NT2/D1 (cell line): ENCODE results near the gene TTC19.
"Not testable (repeated sequence)": the region's sequence is repeated elsewhere in the genome, so short reads cannot be mapped to it uniquely, and the experiment has no call there.

Experiments
- DNase-seq: peaks from one replicate; pipeline ENCODE4 v3.0.0-alpha.2; 2011; ENCODE audit warnings: low read depth, low spot score
- H3K27me3 ChIP-seq: 2 replicates; pipeline ENCODE4 v1.6.0; 2011; ENCODE audit warnings: mild to moderate bottlenecking; ENCODE audit not compliant: insufficient read length, insufficient read depth
- H3K36me3 ChIP-seq: 2 replicates; pipeline ENCODE4 v1.6.1; 2011; ENCODE audit warnings: mild to moderate bottlenecking, low read length, mixed read lengths; ENCODE audit not compliant: insufficient read depth, insufficient read length
- H3K4me1 ChIP-seq: 2 replicates; pipeline ENCODE4 v1.5.1; 2011; ENCODE audit not compliant: insufficient read depth, insufficient read length
- H3K4me3 ChIP-seq: 2 replicates; pipeline ENCODE4 v1.5.1; 2011; ENCODE audit warnings: low read depth; ENCODE audit not compliant: insufficient read length
- H3K9ac ChIP-seq: 2 replicates; pipeline ENCODE4 v1.6.0; 2011; ENCODE audit warnings: low read depth; ENCODE audit not compliant: insufficient read length
- H3K9me3 ChIP-seq: 2 replicates; pipeline ENCODE4 v1.5.1; 2011; ENCODE audit warnings: mild to moderate bottlenecking, low read length; ENCODE audit not compliant: insufficient read depth
- SUZ12 ChIP-seq: IDR thresholded peaks from 2 replicates; pipeline ENCODE4 v1.6.1; 2011; ENCODE audit not compliant: insufficient read length, insufficient read depth; ENCODE audit errors: extremely low read depth
- YY1 ChIP-seq: IDR thresholded peaks from 2 replicates; pipeline ENCODE4 v1.6.1; 2011; ENCODE audit not compliant: insufficient read length, insufficient read depth
- ZNF274 ChIP-seq: IDR thresholded peaks from 2 replicates; pipeline ENCODE4 v1.6.1; 2011; ENCODE audit warnings: mild to moderate bottlenecking, low read depth, low read length

The TTC19 gene

DNA sequence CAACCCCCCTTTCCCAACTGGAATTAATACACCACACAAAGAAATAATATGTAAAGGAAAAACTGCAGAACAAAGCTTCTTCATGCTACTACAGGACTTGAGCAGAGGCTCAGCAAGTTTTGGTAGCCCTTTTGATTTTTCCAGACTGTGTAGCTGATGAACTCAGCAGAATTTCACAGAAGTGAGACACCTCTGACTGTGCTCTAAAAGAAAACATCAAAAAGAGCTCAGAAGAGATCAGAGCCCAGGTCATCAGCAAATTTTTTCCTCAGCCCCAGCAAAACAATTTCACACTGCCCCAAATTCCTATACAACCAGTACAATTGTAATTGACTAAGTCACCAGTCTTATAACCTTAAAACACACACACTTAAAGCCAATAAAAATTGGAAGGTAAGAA is 38.0 kb downstream of the TTC19 start:
- TF ChIP-seq ZNF274 (no peak), SUZ12 (no peak), YY1 (no peak)
- no peaks in the 10 kb centered on the region for H3K9me3 ChIP-seq
- H3K4me1 ChIP-seq, result no peaks in the 10 kb centered on the region
- H3K27me3 ChIP-seq, result no peaks in the 10 kb centered on the region
- peaks cover 39% of the 10 kb centered on the region for H3K36me3 ChIP-seq
- H3K4me3 ChIP-seq, result no peak overlapping the region
- no peak overlapping the region for H3K9ac ChIP-seq
- no peak for DNase-seq

DNA sequence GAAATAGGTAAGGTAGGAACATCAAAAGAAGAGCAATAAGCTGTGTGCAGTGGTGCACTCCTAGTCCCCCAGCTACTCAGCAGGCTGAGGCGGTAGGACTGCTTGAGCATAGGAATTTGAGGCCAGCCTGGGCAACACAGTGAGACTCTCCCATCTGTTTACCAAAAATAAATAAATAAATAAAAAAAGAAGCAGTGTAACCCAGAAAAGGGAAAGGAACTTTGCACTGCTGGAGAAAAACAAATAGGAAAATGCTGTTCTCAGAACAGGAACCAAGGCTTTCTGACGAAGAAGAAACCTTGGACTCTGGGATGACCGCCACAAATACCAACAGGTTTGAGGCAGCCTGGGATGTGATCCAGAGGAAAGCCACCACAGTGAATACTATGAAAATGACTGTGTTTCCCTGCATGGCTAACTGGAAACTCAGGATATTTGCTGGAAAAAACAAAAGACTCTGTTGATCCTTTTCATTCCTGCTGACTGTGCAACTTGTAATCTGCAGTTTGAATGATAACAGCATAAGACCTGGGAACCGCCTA is 41.2 kb downstream of the TTC19 start:
- Histone ChIP-seq H3K36me3 (peaks cover 30% of the 10 kb centered on the region), H3K4me1 (peaks cover 6% of the 10 kb centered on the region), H3K4me3 (no peak overlapping the region), H3K9ac (no peak overlapping the region), H3K9me3 (no peaks in the 10 kb centered on the region), H3K27me3 (no peaks in the 10 kb centered on the region)
- DNase-seq, result no peak
- TF ChIP-seq YY1 (no peak), ZNF274 (no peak), SUZ12 (no peak)

DNA sequence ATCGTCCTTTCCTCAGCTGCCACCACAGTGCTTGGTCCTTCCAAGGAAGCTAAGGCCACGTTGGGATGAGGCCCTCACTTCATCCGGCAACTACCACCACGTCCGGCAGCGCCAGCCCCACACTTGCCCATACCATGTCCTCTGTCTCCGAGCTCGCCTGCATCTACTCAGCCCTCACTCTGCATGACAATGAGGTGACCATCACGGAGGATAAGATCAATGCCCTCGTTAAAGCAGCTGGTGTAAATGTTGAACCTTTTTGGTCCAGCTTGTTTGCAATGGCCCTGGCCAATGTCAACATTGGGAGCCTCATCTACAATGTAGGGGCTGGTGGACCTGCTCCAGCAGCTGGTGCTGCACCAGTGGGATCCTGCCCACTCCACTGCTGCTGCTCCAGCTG is 44.9 kb downstream of the TTC19 start:
- Histone ChIP-seq H3K4me3 (no peak overlapping the region), H3K4me1 (peaks cover 6% of the 10 kb centered on the region), H3K9me3 (no peaks in the 10 kb centered on the region), H3K9ac (no peak overlapping the region), H3K36me3 (peaks cover 38% of the 10 kb centered on the region), H3K27me3 (no peaks in the 10 kb centered on the region)
- TF ChIP-seq SUZ12, result no peak
- TF ChIP-seq ZNF274, result no peak
- TF ChIP-seq YY1, result no peak
- DNase-seq, result no peak

DNA sequence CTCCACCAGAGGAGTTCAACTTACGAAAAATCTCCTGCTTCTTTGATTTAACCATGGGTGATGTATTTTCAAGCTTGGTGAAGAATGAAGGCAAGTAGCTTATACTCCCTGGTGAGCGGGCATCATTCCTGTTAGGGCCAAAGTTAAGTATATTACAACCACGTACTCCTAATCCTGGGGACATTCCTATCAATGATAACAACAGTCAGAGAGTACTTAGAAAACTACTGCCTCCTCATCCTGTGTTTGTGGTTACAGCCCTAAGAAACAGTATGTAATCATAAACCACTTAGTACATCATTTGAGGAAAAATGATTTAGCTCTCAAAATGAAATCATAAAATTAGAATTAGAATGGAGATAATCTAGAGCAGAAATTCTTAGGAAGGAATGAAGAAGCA is 47.3 kb downstream of the TTC19 start:
- Histone ChIP-seq H3K27me3 (no peaks in the 10 kb centered on the region), H3K9me3 (no peaks in the 10 kb centered on the region), H3K9ac (no peak overlapping the region), H3K4me1 (peaks cover 6% of the 10 kb centered on the region), H3K4me3 (no peak overlapping the region), H3K36me3 (peaks cover 41% of the 10 kb centered on the region)
- TF ChIP-seq ZNF274 (no peak), SUZ12 (no peak), YY1 (no peak)
- no peak for DNase-seq

DNA sequence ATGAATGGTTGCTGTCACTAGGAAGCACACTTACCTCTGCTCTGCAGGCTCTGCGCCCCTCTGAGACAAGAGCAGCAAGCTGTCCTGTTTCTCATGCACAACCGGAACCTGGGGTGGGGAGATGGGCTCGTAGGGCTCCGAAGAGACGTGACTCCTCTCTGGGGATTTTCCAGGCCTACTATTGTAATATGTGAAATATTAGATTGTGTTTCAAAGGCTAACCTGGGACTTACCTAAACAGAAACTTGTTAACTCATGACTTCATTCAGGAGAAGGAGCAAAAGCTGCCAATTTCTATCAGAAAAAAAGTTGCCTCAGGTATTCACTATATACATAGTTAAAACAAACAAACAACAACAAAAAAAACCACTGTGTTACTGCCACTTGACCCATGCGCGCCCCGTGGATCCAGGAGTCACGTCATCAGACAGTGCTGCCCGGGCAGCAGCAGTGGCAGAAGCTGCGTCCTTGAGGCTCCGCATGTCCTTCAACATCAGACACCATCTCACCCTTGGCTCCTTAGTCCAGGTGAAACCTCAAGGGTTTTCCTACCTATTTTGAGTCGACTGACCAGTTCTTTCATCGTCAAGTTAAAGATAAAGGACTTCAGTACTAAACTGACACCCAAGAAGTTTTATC is 49.3 kb downstream of the TTC19 start:
- no peaks in the 10 kb centered on the region for H3K27me3 ChIP-seq
- H3K4me1 ChIP-seq, result peaks cover 6% of the 10 kb centered on the region
- no peaks in the 10 kb centered on the region for H3K9me3 ChIP-seq
- no peak overlapping the region for H3K9ac ChIP-seq
- H3K4me3 ChIP-seq, result no peak overlapping the region
- DNase-seq, result no peak
- no peak for TF ChIP-seq YY1
- no peak for TF ChIP-seq ZNF274
- TF ChIP-seq SUZ12, result no peak
- H3K36me3 ChIP-seq, result peaks cover 41% of the 10 kb centered on the region

DNA sequence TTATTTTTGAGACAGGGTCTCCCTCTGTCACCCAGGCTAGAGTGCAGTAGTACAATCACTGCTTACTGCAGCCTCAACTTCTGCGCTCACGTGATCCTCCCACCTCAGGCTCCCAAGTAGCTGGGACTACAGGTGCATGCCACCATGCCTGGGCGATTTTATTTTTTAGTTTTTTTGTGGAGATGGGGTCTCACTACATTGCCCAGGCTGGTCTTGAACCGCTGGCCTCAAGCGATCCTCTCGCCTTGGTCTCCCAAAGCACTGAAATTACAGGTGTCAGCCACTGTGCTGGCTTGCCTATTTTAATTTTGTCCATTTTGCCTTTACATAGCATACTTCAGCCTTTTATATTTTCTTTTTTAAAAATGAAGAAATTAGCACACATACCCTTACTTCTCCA is 51.2 kb downstream of the TTC19 start:
- Histone ChIP-seq H3K27me3 (no peaks in the 10 kb centered on the region), H3K9me3 (no peaks in the 10 kb centered on the region), H3K36me3 (peaks cover 35% of the 10 kb centered on the region), H3K9ac (no peak overlapping the region), H3K4me1 (no peaks in the 10 kb centered on the region), H3K4me3 (no peak overlapping the region)
- no peak for DNase-seq
- TF ChIP-seq ZNF274, result no peak
- TF ChIP-seq SUZ12, result no peak
- no peak for TF ChIP-seq YY1

DNA sequence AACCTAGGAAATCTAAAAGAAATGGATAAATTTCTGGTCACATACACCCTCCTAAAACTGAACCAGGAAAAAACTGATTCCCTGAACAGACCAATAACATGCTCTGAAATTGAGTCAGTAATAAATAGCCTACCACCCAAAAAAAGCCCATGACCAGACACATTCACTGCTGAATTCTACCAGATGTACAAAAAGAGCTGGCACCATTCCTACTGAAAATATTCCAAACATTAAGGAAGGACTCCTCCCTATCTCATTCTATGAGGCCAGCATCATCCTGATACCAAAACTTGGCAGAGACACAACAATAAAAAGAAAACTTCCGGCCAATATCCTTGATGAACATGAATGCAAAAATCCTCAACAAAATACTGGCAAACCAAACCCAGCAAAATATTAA is 52.9 kb downstream of the TTC19 start:
- H3K36me3 ChIP-seq, result peaks cover 35% of the 10 kb centered on the region
- H3K27me3 ChIP-seq, result no peaks in the 10 kb centered on the region
- H3K4me3 ChIP-seq, result no peak overlapping the region
- no peak overlapping the region for H3K9ac ChIP-seq
- no peak for DNase-seq
- H3K4me1 ChIP-seq, result no peaks in the 10 kb centered on the region
- TF ChIP-seq SUZ12, result no peak
- TF ChIP-seq ZNF274, result no peak
- TF ChIP-seq YY1, result no peak
- H3K9me3 ChIP-seq, result no peaks in the 10 kb centered on the region

DNA sequence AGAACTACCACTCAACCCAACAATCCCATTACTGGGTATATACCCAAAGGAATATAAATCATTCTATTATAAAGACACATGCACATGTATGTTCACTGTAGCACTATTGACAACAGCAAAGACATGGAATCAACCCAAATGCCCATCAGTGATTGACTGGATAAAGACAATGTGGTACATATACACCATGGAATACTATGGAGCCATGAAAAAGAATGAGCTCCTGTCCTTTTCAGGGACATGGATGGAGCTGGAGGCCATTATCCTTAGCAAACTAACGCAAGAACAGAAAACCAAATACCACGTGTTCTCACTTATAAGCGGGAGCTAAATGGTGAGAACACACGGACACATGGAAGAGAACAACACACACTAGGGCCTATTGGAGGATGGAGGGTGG is 55.5 kb downstream of the TTC19 start:
- H3K27me3 ChIP-seq, H3K9ac ChIP-seq, H3K4me1 ChIP-seq, H3K4me3 ChIP-seq, H3K9me3 ChIP-seq, DNase-seq: not testable (repeated sequence)
- peaks cover 41% of the 10 kb centered on the region for H3K36me3 ChIP-seq
